HG02981 (cell line): ENCODE measurements around the gene HSD17B12.
A peak's percentile ranks its signal among the peaks of the same experiment; 100 is the strongest.

ENCODE experiments used
- ATAC-seq: cut with Tn5 transposase; IDR thresholded peaks from one replicate; pipeline ENCODE4 v1.9.1; 2021; ENCODE audit warnings: mild to moderate bottlenecking, moderate library complexity; ENCODE audit not compliant: unreplicated experiment

Gene HSD17B12

DNA sequence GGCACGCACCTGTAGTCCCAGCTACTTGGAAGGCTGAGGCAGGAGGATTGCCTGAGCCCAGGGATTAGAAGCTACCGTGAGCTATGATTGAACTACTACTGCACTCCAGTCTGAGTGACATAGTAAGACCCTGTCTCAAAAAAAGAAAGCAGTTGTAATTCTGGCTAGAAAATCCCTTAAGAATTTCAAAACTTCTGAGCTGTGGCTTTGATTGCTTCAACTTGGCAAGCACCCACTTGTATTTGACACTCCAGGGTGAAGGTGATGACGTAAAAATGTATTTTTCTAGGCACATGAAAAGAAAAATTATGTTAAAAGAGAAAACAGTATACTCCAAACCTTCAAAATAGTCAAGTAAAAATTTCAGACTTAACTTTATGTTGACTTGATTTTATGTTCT, 176.5 kb downstream of the HSD17B12 start:
- ATAC-seq: no peak

- no peak for ATAC-seq
These were observed 180.6 kb downstream of the HSD17B12 start for GRCh38 chr11:43861141-43861540.

DNA sequence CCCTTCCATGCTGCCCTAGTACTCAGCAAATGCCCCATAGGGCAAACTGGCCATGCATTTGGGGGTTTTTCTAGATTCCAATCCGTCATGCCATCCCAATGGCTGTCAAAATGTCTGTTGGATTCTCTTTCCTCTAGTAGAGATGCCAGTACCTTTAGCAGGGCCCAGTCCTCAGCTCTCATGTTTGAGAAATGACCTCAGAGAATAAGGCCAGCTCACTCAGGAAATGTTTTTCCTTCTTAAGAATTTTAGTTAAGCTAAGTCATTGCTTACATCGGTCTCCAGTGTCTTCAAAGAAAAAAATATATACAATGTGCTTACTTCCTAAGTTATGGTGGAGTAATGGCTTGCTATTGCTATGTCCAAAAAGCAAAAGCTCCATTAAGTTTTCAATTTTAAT, 186.0 kb downstream of the HSD17B12 start:
- ATAC-seq: no peak

- no peak for ATAC-seq
These were observed 186.4 kb downstream of the HSD17B12 start for GRCh38 chr11:43866969-43867368.

DNA sequence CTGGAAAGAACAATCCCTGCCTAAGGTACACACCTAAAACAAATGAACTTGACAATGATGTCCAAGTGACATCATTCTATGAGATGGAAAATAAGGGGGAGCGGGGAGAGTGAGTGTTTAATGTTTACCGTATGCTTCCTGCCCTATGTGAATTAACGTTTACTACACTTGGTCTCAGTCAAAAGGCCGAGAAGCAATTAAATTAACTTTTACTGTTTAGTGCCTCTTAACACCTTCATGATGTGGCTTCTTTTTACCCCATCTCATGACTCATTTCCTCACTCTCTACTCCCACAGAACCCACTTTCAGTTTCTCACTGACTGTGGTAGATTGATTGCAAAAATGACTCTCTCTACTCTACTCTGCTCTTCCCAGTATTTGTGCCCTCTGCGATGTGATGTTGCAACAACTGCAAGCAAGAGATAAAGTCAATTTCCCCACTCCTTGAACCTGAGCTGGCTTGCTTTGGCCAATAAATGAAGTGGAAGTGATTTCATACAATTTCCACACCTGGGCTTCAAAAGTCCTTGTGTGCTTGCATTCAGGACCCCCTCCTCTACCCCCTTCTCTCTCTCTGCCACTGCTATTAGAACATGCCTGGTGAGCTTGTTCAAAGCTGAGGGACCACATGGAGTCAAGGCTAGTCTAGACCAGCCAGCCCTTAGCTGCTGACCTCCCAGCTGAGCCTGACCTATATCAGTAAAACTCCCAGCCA, 188.5 kb downstream of the HSD17B12 start:
- ATAC-seq: peak; percentile 99

- no peak for ATAC-seq
These were observed 190.5 kb downstream of the HSD17B12 start for GRCh38 chr11:43871051-43871450.

GRCh38 chr11:43872995-43873394, 192.5 kb downstream of the HSD17B12 start:
- ATAC-seq: no peak

- no peak for ATAC-seq
These were observed 193.5 kb downstream of the HSD17B12 start for GRCh38 chr11:43874078-43874477.

GRCh38 chr11:43874738-43875137, 194.2 kb downstream of the HSD17B12 start:
- ATAC-seq: no peak

GRCh38 chr11:43879789-43880639, 199.5 kb downstream of the HSD17B12 start:
- no peak for ATAC-seq

DNA sequence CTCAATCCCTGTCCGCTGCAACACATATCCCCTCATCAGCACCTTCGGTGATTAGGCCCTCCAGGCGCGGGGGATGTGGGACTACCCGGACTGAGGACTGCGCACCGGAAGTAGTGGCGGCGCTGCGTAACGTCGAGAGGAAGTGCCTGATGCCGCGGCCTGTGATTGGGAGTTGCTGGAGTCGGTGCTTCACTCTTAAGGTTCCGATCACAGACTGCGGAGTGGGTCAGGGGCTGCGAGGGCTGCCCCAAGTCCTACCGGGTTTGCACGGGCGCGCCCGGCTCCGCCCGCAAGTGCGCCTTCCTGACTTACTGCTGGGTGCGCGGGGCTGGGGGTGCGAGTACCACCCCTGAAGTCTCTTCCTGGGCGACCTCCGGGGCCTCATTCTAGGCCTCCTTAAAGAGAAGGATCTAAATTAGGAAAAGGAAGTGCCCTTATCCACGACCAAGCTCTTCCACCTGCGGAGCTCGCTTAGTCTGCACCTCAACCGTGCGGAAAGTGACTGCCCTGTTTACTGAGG, 200.2 kb downstream of the HSD17B12 start, which contains the start of gene ALKBH3:
Gene ALKBH3 (plus strand): TSS at position 192 of the 520 bp plus-strand sequence. CDS start 1,822 bp downstream, outside the sequence.
- peak; percentile 97 for ATAC-seq

GRCh38 chr11:43892851-43893250, 212.3 kb downstream of the HSD17B12 start:
- ATAC-seq: no peak

DNA sequence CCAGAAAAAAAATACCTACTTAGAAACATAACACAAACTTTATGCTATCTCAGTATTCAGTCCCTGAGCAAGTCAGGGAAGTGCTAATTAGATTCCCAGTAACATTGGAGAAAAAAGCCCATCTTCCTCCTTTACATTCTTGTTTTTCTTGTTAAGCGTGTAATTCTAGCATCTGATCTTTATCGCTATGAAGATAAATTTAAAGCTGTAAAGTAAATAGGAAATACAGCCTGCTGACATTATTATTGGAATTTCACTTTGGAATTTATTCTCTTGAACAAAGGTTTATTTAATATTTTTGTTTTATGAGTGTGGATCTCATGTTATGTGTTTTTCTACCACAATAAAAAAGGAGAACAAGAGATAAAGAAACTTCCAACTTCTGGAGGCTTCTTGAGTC, 214.0 kb downstream of the HSD17B12 start:
- ATAC-seq: no peak

DNA sequence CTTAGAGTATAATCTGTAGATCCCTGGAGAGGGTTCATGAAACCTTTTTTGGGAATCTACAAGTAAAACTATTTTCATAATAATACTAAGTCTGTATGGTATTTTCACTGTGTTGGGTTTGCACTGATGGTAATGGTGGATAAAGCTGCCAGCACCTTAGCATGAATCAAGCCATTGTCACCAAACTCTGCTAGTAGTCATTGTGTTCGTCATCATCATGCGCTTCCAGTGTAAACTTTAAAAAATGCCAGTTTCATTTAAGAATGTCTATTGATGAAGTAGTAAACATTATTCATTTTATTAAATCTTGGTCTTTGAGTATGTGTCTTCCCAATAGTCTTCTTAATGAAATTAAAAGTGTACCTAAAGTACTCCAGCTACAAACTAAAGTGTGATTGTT, 215.1 kb downstream of the HSD17B12 start:
- ATAC-seq: no peak

GRCh38 chr11:43898574-43898973, 218.0 kb downstream of the HSD17B12 start:
- ATAC-seq: no peak

- no peak for ATAC-seq
These were observed 218.6 kb downstream of the HSD17B12 start for GRCh38 chr11:43899094-43899493.

GRCh38 chr11:43901551-43901950, 221.0 kb downstream of the HSD17B12 start:
- ATAC-seq: no peak

- no peak for ATAC-seq
These were observed 222.5 kb downstream of the HSD17B12 start for GRCh38 chr11:43903078-43903477.

DNA sequence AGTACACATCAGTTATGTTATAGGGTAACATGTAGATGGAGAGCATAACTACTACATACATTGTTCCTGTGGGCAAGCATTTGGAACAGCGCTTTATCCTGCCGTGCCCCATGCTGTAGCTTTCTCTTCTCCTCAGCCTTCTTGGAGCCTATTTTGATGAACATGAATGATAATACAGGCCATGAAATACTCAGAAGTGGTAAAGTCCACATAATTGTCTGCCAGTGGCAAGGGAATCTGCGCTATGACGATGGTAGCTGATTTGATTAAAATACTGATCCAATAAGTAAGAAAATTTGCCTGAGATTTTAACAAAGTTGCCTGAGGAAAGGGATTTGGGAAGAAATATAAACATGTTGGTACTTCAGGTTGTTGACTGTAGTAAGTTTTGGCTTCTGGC, 223.4 kb downstream of the HSD17B12 start:
- ATAC-seq: no peak

- no peak for ATAC-seq
These were observed 224.4 kb downstream of the HSD17B12 start for GRCh38 chr11:43904742-43905535.

- no peak for ATAC-seq
These were observed 225.3 kb downstream of the HSD17B12 start for GRCh38 chr11:43905813-43906241.
